Muscle of back (tissue), 13 donors: Measurements from ENCODE around the gene HAPLN3. TPM values are rescaled to one million over a fixed set of nuclear protein-coding genes. Genes with fewer than 3 reads are reported as not detected.
"Not testable (repeated sequence)": the region's sequence is repeated elsewhere in the genome, so short reads cannot be mapped to it uniquely, and the experiment has no call there.

ENCODE experiments used
- DNase-seq, 3 donors: peaks; one replicate each; pipeline versions ENCODE4 v3.0.0 to v3.0.0-alpha.2; 2013
- long read RNA-seq, 9 donors: transcript quantifications; one replicate each; lab custom pipeline, GENCODE V29; 2026
- polyA plus RNA-seq, 10 donors: library from polyadenylated mRNA; unstranded; fragments of 120-200 nt; gene quantifications; one replicate each; pipeline ENCODE4 v1.2.1, GENCODE V29; 2013; ENCODE audit not compliant: insufficient read length in 10 of 10

HAPLN3 gene
- polyA plus RNA-seq, result 10 to 100 TPM in 4 of 10 donors, 1 to 10 TPM in 6; 5.0 to 15.9 (median 9.3) TPM
- long read RNA-seq, donor 1, partial matches to known transcripts, result 0 of 1 reads
- long read RNA-seq, donor 1, other reads (novel, unspliced or antisense), result 0 of 1 reads
- long read RNA-seq, donor 2, partial matches to known transcripts, result 0 of 1 reads
- long read RNA-seq, donor 2, other reads (novel, unspliced or antisense), result 0 of 1 reads
- long read RNA-seq, donor 3, result 0 reads
- long read RNA-seq, donor 4, partial matches to known transcripts, result 0 of 1 reads
- long read RNA-seq, donor 4, other reads (novel, unspliced or antisense), result 0 of 1 reads
- long read RNA-seq, donor 5, result 0 reads
- long read RNA-seq, donor 6, partial matches to known transcripts, result 0 of 2 reads
- long read RNA-seq, donor 6, other reads (novel, unspliced or antisense), result 0 of 2 reads
- long read RNA-seq, donor 7, partial matches to known transcripts, result 0 of 2 reads
- long read RNA-seq, donor 7, other reads (novel, unspliced or antisense), result 0 of 2 reads
- long read RNA-seq, donor 8, partial matches to known transcripts, result 0 of 2 reads
- long read RNA-seq, donor 8, other reads (novel, unspliced or antisense), result 0 of 2 reads
- long read RNA-seq, donor 9, result 0 reads

- DNase-seq, result peak in 1 of 3 donors; percentile 54
Measured at GRCh38 chr15:88894819-88895767, at the start of gene HAPLN3. Gene HAPLN3, minus strand, starts transcription at chr15:88895544. Its CDS starts 8,246 bp downstream, at chr15:88887298.

- DNase-seq, result no peak
Measured at GRCh38 chr15:88940110-88940675, 44.8 kb upstream of the HAPLN3 start.

GRCh38 chr15:88939486-88939806 is 44.1 kb upstream of the HAPLN3 start:
- no peak for DNase-seq

GRCh38 chr15:88938802-88939485 is 43.6 kb upstream of the HAPLN3 start:
- DNase-seq, result no peak

- DNase-seq, result not testable (repeated sequence)
Measured at GRCh38 chr15:88934449-88934848, 39.1 kb upstream of the HAPLN3 start.

- DNase-seq, result peak in 2 of 3 donors; percentile 41 to 72
Measured at GRCh38 chr15:88932875-88933330, 37.6 kb upstream of the HAPLN3 start.

- DNase-seq, result peak in 1 of 3 donors; percentile 59
Measured at GRCh38 chr15:88932271-88932874, 37.0 kb upstream of the HAPLN3 start.

GRCh38 chr15:88930579-88930978 is 35.2 kb upstream of the HAPLN3 start:
- DNase-seq, result no peak

- not testable (repeated sequence) for DNase-seq
Measured at GRCh38 chr15:88929358-88930098, 34.2 kb upstream of the HAPLN3 start.

GRCh38 chr15:88928192-88928591 is 32.8 kb upstream of the HAPLN3 start:
- DNase-seq, result not testable (repeated sequence)

- not testable (repeated sequence) for DNase-seq
Measured at GRCh38 chr15:88925648-88926047, 30.3 kb upstream of the HAPLN3 start.

GRCh38 chr15:88920892-88921435 is 25.6 kb upstream of the HAPLN3 start:
- not testable (repeated sequence) for DNase-seq

GRCh38 chr15:88920186-88920891 is 25.0 kb upstream of the HAPLN3 start:
- DNase-seq, result no peak

GRCh38 chr15:88918738-88919137 is 23.4 kb upstream of the HAPLN3 start:
- DNase-seq, result peak in 1 of 3 donors; percentile 93

GRCh38 chr15:88917760-88918159 is 22.4 kb upstream of the HAPLN3 start:
- no peak for DNase-seq

- DNase-seq, result no peak
Measured at GRCh38 chr15:88915354-88915753, 20.0 kb upstream of the HAPLN3 start.

GRCh38 chr15:88913850-88914169 is 18.5 kb upstream of the HAPLN3 start:
- no peak for DNase-seq

GRCh38 chr15:88913017-88913849 is 17.9 kb upstream of the HAPLN3 start, which contains the start of gene MFGE8:
Gene MFGE8, minus strand, starts transcription at chr15:88913379. Its CDS starts 60 bp downstream, at chr15:88913319.
- peak in 2 of 3 donors; percentile 83 to 92 for DNase-seq
